Endodermal cell (in vitro differentiated cells): ENCODE measurements around the gene S100A3. TPM values are rescaled to one million over a fixed set of nuclear protein-coding genes. Genes with fewer than 3 reads are reported as not detected.

Source experiments
- DNase-seq: peaks from one replicate; pipeline ENCODE4 v3.0.0-alpha.2; 2017
- H3K27ac ChIP-seq: 2 replicates; pipeline ENCODE4 v1.5.1; 2013; ENCODE audit warnings: mild to moderate bottlenecking, low read depth, low read length, moderate library complexity
- H3K27me3 ChIP-seq: 2 replicates; pipeline ENCODE4 v1.6.1; 2013; ENCODE audit warnings: mild to moderate bottlenecking, low read length, moderate library complexity; ENCODE audit not compliant: insufficient read depth, control insufficient read depth, poor library complexity, severe bottlenecking
- H3K36me3 ChIP-seq: 2 replicates; pipeline ENCODE4 v1.7.0; 2013; ENCODE audit warnings: mild to moderate bottlenecking, low read length, moderate library complexity; ENCODE audit not compliant: control insufficient read depth, insufficient read depth
- H3K4me1 ChIP-seq: one replicate; pipeline ENCODE4 v1.7.0; 2013; ENCODE audit warnings: low read length; ENCODE audit not compliant: control insufficient read depth, insufficient read depth
- H3K4me3 ChIP-seq: 2 replicates; pipeline ENCODE4 v1.5.1; 2013; ENCODE audit warnings: mild to moderate bottlenecking, low read length, moderate library complexity
- H3K9ac ChIP-seq: 2 replicates; pipeline ENCODE4 v1.6.1; 2013; ENCODE audit warnings: mild to moderate bottlenecking, low read length, moderate library complexity; ENCODE audit not compliant: poor library complexity, severe bottlenecking; ENCODE audit errors: extremely low read depth
- H3K9me3 ChIP-seq: 2 replicates; pipeline ENCODE4 v1.6.1; 2013; ENCODE audit warnings: mild to moderate bottlenecking, low read length, moderate library complexity; ENCODE audit not compliant: control insufficient read depth
- H3K27ac Mint-ChIP-seq: 2 replicates; pipeline ENCODE4 v1.8.0; 2020; ENCODE audit warnings: mixed read lengths
- H3K27me3 Mint-ChIP-seq: 2 replicates; pipeline ENCODE4 v1.8.0; 2021; ENCODE audit warnings: mild to moderate bottlenecking, mixed read lengths; ENCODE audit not compliant: insufficient read depth
- H3K36me3 Mint-ChIP-seq: 2 replicates; pipeline ENCODE4 v1.8.0; 2020; ENCODE audit warnings: low read depth, mixed read lengths
- H3K4me1 Mint-ChIP-seq: 2 replicates; pipeline ENCODE4 v1.8.0; 2020; ENCODE audit warnings: mixed read lengths
- H3K4me3 Mint-ChIP-seq: 2 replicates; pipeline ENCODE4 v1.8.0; 2020; ENCODE audit warnings: mild to moderate bottlenecking, moderate library complexity, mixed read lengths
- H3K9me3 Mint-ChIP-seq: 2 replicates; pipeline ENCODE4 v1.8.0; 2020; ENCODE audit warnings: mild to moderate bottlenecking, mixed read lengths
- CTCF ChIP-seq: fragments of 200-600 bp; sonication (generic); conservative IDR thresholded peaks from 2 replicates; pipeline ENCODE4 v1.5.0; 2021; ENCODE audit warnings: antibody characterized with exemption, mild to moderate bottlenecking
- WGBS, 2 experiments: methylation state at CpG; one replicate each; pipeline versions ENCODE4 v1.1.5 to v1.1.7; 2013; ENCODE audit warnings: missing lambda C conversion rate in 2 of 2, mixed read lengths in 1 of 2; ENCODE audit not compliant: insufficient coverage in 1 of 2, insufficient read length in 1 of 2; 5-methylcytosine and 5-hydroxymethylcytosine counted together
- total RNA-seq, 2 donors: library from RNA; stranded (reverse); fragmentation: NEBNext Ultra II Directional in 1 of 2; extraction: Animal tissue kit (Norgen Biotek cat#: 25700) in 1 of 2; gene quantifications; 2 replicates in 1 of 2; 3 replicates in 1 of 2; pipeline ENCODE4 v1.2.1, GENCODE V29; 2021

Gene S100A3
- total RNA-seq, 2 donors from 2014 or later = not detected

GRCh38 chr1:153552335-153552734, 3.3 kb upstream of the S100A3 start:
- no peak overlapping the region for H3K27ac Mint-ChIP-seq
- no peaks in the 10 kb centered on the region for H3K9me3 Mint-ChIP-seq
- no peaks in the 10 kb centered on the region for H3K4me1 ChIP-seq
- 88 to 89% methylated on average over 3 to 8 of the region's 8 CpGs for WGBS, 2 experiments
- H3K36me3 ChIP-seq = no peaks in the 10 kb centered on the region
- peak; percentile 53 for TF ChIP-seq CTCF
- H3K4me3 ChIP-seq = no peak overlapping the region
- H3K9me3 ChIP-seq = no peaks in the 10 kb centered on the region
- no peak overlapping the region for H3K4me3 Mint-ChIP-seq
- H3K27me3 Mint-ChIP-seq = peaks cover 5% of the 10 kb centered on the region
- DNase-seq = peak; percentile 72
- no peaks in the 10 kb centered on the region for H3K36me3 Mint-ChIP-seq
- H3K27me3 ChIP-seq = no peaks in the 10 kb centered on the region
- H3K27ac ChIP-seq = no peak overlapping the region
- peaks cover 3% of the 10 kb centered on the region for H3K4me1 Mint-ChIP-seq
- no peak overlapping the region for H3K9ac ChIP-seq

- H3K4me1 ChIP-seq = no peaks in the 10 kb centered on the region
- no peak overlapping the region for H3K4me3 ChIP-seq
- Mint-ChIP-seq H3K36me3 (no peaks in the 10 kb centered on the region), H3K9me3 (no peaks in the 10 kb centered on the region), H3K4me1 (peaks cover 4% of the 10 kb centered on the region), H3K27ac (no peak overlapping the region), H3K27me3 (peaks cover 5% of the 10 kb centered on the region), H3K4me3 (no peak overlapping the region)
- TF ChIP-seq CTCF = no peak
- no peak overlapping the region for H3K9ac ChIP-seq
- no peaks in the 10 kb centered on the region for H3K27me3 ChIP-seq
- no peaks in the 10 kb centered on the region for H3K9me3 ChIP-seq
- 89 to 93% methylated on average over 8 to 10 of the region's 10 CpGs for WGBS, 2 experiments
- H3K27ac ChIP-seq = no peak overlapping the region
- DNase-seq = peak; percentile 34
- H3K36me3 ChIP-seq = no peaks in the 10 kb centered on the region
Measured at GRCh38 chr1:153550827-153551500, 1.9 kb upstream of the S100A3 start.

GRCh38 chr1:153550398-153550758, 1.3 kb upstream of the S100A3 start:
- Histone ChIP-seq H3K36me3 (no peaks in the 10 kb centered on the region), H3K4me3 (no peak overlapping the region), H3K9ac (no peak overlapping the region), H3K4me1 (peaks cover under 1% of the 10 kb centered on the region), H3K27me3 (no peaks in the 10 kb centered on the region), H3K27ac (no peak overlapping the region), H3K9me3 (no peaks in the 10 kb centered on the region)
- TF ChIP-seq CTCF = no peak
- peaks cover 5% of the 10 kb centered on the region for H3K27me3 Mint-ChIP-seq
- peaks cover 7% of the 10 kb centered on the region for H3K4me1 Mint-ChIP-seq
- DNase-seq = peak; percentile 56
- WGBS, 2 experiments = 88 to 93% methylated on average over 3 to 4 of the region's 4 CpGs
- no peak overlapping the region for H3K27ac Mint-ChIP-seq
- H3K4me3 Mint-ChIP-seq = no peak overlapping the region
- H3K9me3 Mint-ChIP-seq = no peaks in the 10 kb centered on the region
- H3K36me3 Mint-ChIP-seq = no peaks in the 10 kb centered on the region
